ENCODE results near the gene SLC16A10. TPM values are rescaled to one million over a fixed set of nuclear protein-coding genes. Genes with fewer than 3 reads are reported as not detected.

SLC16A10 gene
- total RNA-seq, 1 donor from 2014 or later, result 4.8 TPM

DNA sequence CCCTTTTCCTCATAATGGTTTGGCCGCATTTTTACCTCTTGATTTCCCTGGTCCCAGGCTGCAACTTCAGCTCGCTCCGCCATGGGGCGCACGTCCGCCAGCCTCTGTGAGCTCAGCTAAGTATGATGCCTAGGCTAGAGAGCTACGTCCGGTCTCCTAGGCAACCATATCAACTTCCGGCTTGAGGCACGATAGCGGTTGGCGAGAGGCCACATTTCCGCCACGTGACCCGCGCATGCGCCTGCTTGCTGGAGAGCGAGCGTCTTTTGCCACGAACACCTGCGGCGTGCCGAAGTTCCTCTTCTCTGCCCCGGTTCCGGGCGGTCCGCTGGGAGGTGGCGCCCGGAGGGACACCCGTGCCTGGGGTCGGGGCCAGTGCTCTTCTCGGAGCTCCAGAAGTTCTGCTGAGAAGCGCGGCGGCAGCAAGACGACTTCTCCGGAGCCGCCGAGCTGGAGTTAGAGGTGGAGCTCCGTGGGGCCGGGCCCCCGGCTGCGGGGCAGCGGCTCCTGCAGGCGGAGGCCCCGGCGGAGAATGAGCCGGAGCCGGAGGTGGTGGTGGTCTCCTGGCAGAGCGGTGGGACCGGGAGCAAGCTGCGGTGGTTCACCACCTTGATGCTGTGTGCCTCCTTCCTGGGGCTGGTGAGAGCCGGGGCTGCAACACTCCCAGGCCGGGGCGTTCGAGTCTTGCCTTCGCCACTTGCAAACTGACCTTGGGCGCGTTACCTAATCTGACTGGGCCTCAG, 172.0 kb downstream of the SLC16A10 start:
- peak overlapping the region; percentile 89 for H3K4me3 Mint-ChIP-seq
- H3K27ac ChIP-seq, result no peak overlapping the region

DNA sequence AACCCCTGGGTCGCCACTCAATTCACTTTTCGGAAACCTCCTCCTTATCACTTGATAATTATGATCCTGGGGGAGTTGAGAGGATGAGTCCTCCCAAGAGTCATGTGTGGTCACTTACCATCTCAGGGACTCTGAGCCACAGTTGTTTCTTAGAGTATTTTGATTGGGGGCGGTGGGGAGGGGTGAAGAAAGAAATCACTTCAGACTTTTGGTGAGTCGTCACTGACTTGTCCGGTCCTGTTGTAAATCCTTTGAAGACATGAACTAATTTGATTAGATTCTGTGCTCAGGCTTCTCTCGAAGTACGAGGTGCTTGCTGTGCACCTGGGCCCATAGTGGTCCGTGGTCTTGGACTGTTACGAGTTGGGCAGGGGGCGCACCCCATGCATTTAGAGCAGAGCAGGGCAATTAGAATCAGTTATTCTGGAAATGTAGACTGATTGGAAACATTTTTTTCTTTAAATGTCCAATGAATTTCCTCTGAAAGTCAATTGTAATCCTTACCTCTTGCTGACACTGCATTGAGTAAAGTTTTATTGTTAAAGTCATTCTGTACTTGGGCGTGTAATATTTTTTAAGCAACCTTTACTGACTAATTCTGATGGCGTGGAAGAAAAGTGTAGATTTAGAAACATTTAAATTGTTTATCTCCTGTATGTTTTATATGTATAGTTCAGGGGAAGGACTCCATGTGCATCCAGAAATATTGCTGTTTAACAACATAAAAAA, 173.4 kb downstream of the SLC16A10 start:
- peaks cover 22% of the 10 kb centered on the region for H3K4me1 Mint-ChIP-seq
- H3K4me3 Mint-ChIP-seq, result peak overlapping the region; percentile 89
- TF ChIP-seq EZH2 (IDR thresholded peaks at IDR 0.05), result no peak
- TF ChIP-seq EZH2phosphoT487 (IDR thresholded peaks at IDR 0.05), result no peak
- no peak for TF ChIP-seq CTCF (IDR thresholded peaks at IDR 0.05)
- Histone ChIP-seq H3K9me3 (ENCODE audit: low read depth) (no peaks in the 10 kb centered on the region), H3K4me3 (no peak overlapping the region), H3K36me3 (no peaks in the 10 kb centered on the region), H4K20me1 (ENCODE audit: low read depth) (peaks cover 10% of the 10 kb centered on the region), H3K27me3 (no peaks in the 10 kb centered on the region), H3F3A (ENCODE audit: low read depth) (peaks cover 15% of the 10 kb centered on the region), H3K4me2 (peak overlapping the region; percentile 81), H3K9ac (no peak overlapping the region), H2AFZ (replicated peaks) (no peak overlapping the region), H3K4me1 (peaks cover 16% of the 10 kb centered on the region), H3K79me2 (ENCODE audit: low read depth) (peaks cover 32% of the 10 kb centered on the region), H3K27ac (no peak overlapping the region)
- DNase-seq (ENCODE audit: low spot score), result no peak
- no peaks in the 10 kb centered on the region for H3K27me3 Mint-ChIP-seq (ENCODE audit: insufficient read depth, low read depth)
- no peak overlapping the region for H3K27ac Mint-ChIP-seq
- H3K9me3 Mint-ChIP-seq, result no peaks in the 10 kb centered on the region
- peaks cover 7% of the 10 kb centered on the region for H3K36me3 Mint-ChIP-seq

More for the DNA sequence above, 172.0 kb downstream of the SLC16A10 start:
- no peaks in the 10 kb centered on the region for H3K9me3 ChIP-seq (ENCODE audit: low read depth)
- H3K36me3 ChIP-seq, result no peaks in the 10 kb centered on the region
- Mint-ChIP-seq H3K27ac (peak overlapping the region; percentile 74), H3K36me3 (peaks cover 6% of the 10 kb centered on the region), H3K27me3 (ENCODE audit: insufficient read depth, low read depth) (no peaks in the 10 kb centered on the region), H3K4me1 (peaks cover 30% of the 10 kb centered on the region), H3K9me3 (no peaks in the 10 kb centered on the region)
- peaks cover 32% of the 10 kb centered on the region for H3K79me2 ChIP-seq (ENCODE audit: low read depth)
- peak overlapping the region; percentile 89 for H2AFZ ChIP-seq (replicated peaks)
- TF ChIP-seq EZH2phosphoT487 (IDR thresholded peaks at IDR 0.05) (no peak), CTCF (IDR thresholded peaks at IDR 0.05) (peak; percentile 93)
- H3K9ac ChIP-seq, result no peak overlapping the region
- peak overlapping the region; percentile 81 for H3K4me2 ChIP-seq
- H3K4me3 ChIP-seq, result peak overlapping the region; percentile 65
- H3K27me3 ChIP-seq, result peaks cover 9% of the 10 kb centered on the region
- DNase-seq (ENCODE audit: low spot score), result peak; percentile 99
- peaks cover 25% of the 10 kb centered on the region for H3K4me1 ChIP-seq
- peaks cover 10% of the 10 kb centered on the region for H4K20me1 ChIP-seq (ENCODE audit: low read depth)
- peaks cover 26% of the 10 kb centered on the region for H3F3A ChIP-seq (ENCODE audit: low read depth)

DNA sequence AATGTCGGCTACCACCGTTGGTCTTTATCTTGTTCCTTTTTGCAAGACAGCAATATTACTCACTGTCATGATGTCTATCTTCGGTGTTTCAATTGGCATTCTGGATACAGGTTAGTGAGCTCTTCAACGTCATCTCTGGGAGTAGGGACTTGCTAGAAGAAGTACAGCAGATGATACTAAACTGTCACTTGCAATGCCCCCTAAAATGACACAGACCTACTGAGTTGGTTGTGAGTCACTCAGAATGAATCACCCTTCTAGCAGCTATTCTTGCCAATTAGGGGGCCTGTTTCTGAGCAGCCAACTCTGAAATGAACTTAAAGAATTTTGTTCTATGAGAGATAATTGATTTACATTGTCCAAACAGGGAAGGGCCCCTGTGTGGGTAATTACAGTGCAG, 176.5 kb downstream of the SLC16A10 start:
- no peaks in the 10 kb centered on the region for H3K27me3 Mint-ChIP-seq (ENCODE audit: insufficient read depth, low read depth)
- H3K36me3 Mint-ChIP-seq, result peaks cover 21% of the 10 kb centered on the region
- TF ChIP-seq EZH2 (IDR thresholded peaks at IDR 0.05) (no peak), CTCF (IDR thresholded peaks at IDR 0.05) (no peak), EZH2phosphoT487 (IDR thresholded peaks at IDR 0.05) (no peak)
- Histone ChIP-seq H4K20me1 (ENCODE audit: low read depth) (peaks cover 10% of the 10 kb centered on the region), H2AFZ (replicated peaks) (no peak overlapping the region), H3K4me3 (no peak overlapping the region), H3K4me1 (peaks cover 8% of the 10 kb centered on the region), H3K9me3 (ENCODE audit: low read depth) (no peaks in the 10 kb centered on the region), H3K79me2 (ENCODE audit: low read depth) (peaks cover 32% of the 10 kb centered on the region), H3K27ac (no peak overlapping the region), H3K9ac (no peak overlapping the region), H3K27me3 (no peaks in the 10 kb centered on the region), H3K4me2 (no peak overlapping the region), H3K36me3 (no peaks in the 10 kb centered on the region), H3F3A (ENCODE audit: low read depth) (no peaks in the 10 kb centered on the region)
- no peak for DNase-seq (ENCODE audit: low spot score)
- no peak overlapping the region for H3K27ac Mint-ChIP-seq
- H3K4me3 Mint-ChIP-seq, result no peak overlapping the region
- no peaks in the 10 kb centered on the region for H3K9me3 Mint-ChIP-seq
- H3K4me1 Mint-ChIP-seq, result peaks cover 17% of the 10 kb centered on the region
